Uterus (tissue), 2 donors: Measurements from ENCODE around the gene PLA2G3.

Source experiments
- CTCF ChIP-seq, 4 experiments: fragments of 200-600 bp in 2 of 4; fragments of 450-650 bp in 2 of 4; sonication (generic) in 2 of 4; IDR thresholded peaks; one replicate each; pipeline ENCODE4 v1.5.1; 2016 to 2019; ENCODE audit warnings: antibody characterized with exemption in 4 of 4, mild to moderate bottlenecking in 2 of 4, moderate library complexity in 1 of 4
- POLR2A ChIP-seq, 2 donors: fragments of 450-650 bp; IDR thresholded peaks; one replicate each; pipeline ENCODE4 v1.6.1; 2016; ENCODE audit warnings: antibody characterized with exemption in 2 of 2, mild to moderate bottlenecking in 1 of 2, moderate library complexity in 1 of 2

GRCh38 chr22:31187627-31188026, 47.3 kb upstream of the PLA2G3 start:
- TF ChIP-seq CTCF (IDR thresholded peaks at IDR 0.05) (no peak), POLR2A (IDR thresholded peaks at IDR 0.05) (no peak)
